Glutamatergic neuron (in vitro differentiated cells): ENCODE data around the gene RASL12. TPM values are rescaled to one million over a fixed set of nuclear protein-coding genes. Genes with fewer than 3 reads are reported as not detected.

Experiments
- DNase-seq: peaks from one replicate; pipeline ENCODE4 v3.0.0; 2022
- H3K27ac Mint-ChIP-seq: one replicate; pipeline ENCODE4 v1.8.0; 2020; ENCODE audit warnings: mild to moderate bottlenecking, mixed read lengths, inconsistent platforms; ENCODE audit not compliant: unreplicated experiment
- H3K27me3 Mint-ChIP-seq: one replicate; pipeline ENCODE4 v1.8.0; 2020; ENCODE audit warnings: mild to moderate bottlenecking, moderate library complexity, mixed read lengths, inconsistent platforms; ENCODE audit not compliant: unreplicated experiment
- H3K36me3 Mint-ChIP-seq: one replicate; pipeline ENCODE4 v1.8.0; 2020; ENCODE audit warnings: mild to moderate bottlenecking, mixed read lengths, inconsistent platforms; ENCODE audit not compliant: unreplicated experiment
- H3K4me1 Mint-ChIP-seq: one replicate; pipeline ENCODE4 v1.8.0; 2020; ENCODE audit warnings: mild to moderate bottlenecking, low read depth, mixed read lengths, inconsistent platforms; ENCODE audit not compliant: unreplicated experiment
- H3K4me3 Mint-ChIP-seq: one replicate; pipeline ENCODE4 v1.8.0; 2020; ENCODE audit warnings: mild to moderate bottlenecking, mixed read lengths, inconsistent platforms; ENCODE audit not compliant: unreplicated experiment
- H3K9me3 Mint-ChIP-seq: one replicate; pipeline ENCODE4 v1.8.0; 2020; ENCODE audit warnings: mild to moderate bottlenecking, moderate library complexity, mixed read lengths, inconsistent platforms; ENCODE audit not compliant: unreplicated experiment
- CTCF ChIP-seq: fragments of 200-600 bp; sonication (generic); IDR thresholded peaks from one replicate; pipeline ENCODE4 v1.5.0; 2021; ENCODE audit not compliant: partially characterized antibody, unreplicated experiment
- total RNA-seq: library from RNA; stranded (reverse); fragmentation: NEBNext Ultra II Directional; extraction: Animal tissue kit (Norgen Biotek cat#: 25700); gene quantifications from one replicate; pipeline ENCODE4 v1.2.1, GENCODE V29; 2021; ENCODE audit not compliant: unreplicated experiment

Gene RASL12
- total RNA-seq, 1 donor from 2014 or later, result 0.44 TPM

DNA sequence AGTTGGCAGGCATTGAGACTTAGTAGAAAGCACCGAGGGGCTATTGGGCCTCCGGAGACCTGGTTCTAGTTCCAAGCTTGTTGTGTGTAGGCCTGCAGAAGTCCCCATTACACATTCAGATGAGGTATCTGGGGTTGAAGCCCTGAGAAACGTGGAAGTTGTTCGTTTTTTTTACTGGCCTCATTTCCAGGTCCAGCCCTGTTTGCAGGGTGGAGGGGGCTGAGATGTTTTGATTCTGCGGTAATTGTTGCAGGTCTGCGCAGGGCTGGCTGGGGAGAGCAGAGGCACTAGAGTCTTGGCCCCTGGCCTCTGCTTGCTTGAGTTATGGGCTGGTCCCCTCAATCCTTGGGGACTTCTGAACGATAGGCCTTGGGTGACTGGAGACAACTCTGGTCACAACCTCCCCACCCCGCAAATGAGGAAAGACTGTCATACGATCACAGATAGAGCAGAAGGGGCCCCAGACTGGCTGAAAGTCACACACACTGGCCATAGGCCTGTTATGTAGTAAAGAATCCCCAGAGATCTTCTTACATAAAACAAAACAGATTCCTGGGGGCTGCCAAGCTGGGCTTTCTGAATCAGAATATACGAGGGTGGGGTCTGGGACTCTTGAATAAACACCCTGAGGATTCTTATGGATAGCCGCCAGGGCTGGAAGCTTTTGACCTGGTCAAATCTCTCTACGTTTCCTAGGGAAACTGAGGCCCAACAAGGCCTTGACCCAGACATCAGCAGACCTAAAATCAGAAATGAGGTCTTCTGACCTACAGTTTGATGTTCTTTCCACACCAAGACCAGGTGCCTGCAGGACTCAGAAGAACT, 24.4 kb upstream of the RASL12 start:
- peaks cover 3% of the 10 kb centered on the region for H3K9me3 Mint-ChIP-seq
- no peak for DNase-seq
- no peak overlapping the region for H3K27ac Mint-ChIP-seq

GRCh38 chr15:65089206-65089824, 21.5 kb upstream of the RASL12 start:
- DNase-seq, result no peak
- H3K4me3 Mint-ChIP-seq, result no peak overlapping the region
- no peak for TF ChIP-seq CTCF
- H3K27me3 Mint-ChIP-seq, result no peaks in the 10 kb centered on the region
- H3K9me3 Mint-ChIP-seq, result peaks cover 5% of the 10 kb centered on the region
- H3K4me1 Mint-ChIP-seq, result peaks cover 14% of the 10 kb centered on the region
- no peak overlapping the region for H3K27ac Mint-ChIP-seq
- H3K36me3 Mint-ChIP-seq, result no peaks in the 10 kb centered on the region

More for the DNA sequence above, 24.4 kb upstream of the RASL12 start:
- Mint-ChIP-seq H3K36me3 (no peaks in the 10 kb centered on the region), H3K4me3 (no peak overlapping the region), H3K27me3 (no peaks in the 10 kb centered on the region), H3K4me1 (peaks cover 6% of the 10 kb centered on the region)
- TF ChIP-seq CTCF, result no peak

DNA sequence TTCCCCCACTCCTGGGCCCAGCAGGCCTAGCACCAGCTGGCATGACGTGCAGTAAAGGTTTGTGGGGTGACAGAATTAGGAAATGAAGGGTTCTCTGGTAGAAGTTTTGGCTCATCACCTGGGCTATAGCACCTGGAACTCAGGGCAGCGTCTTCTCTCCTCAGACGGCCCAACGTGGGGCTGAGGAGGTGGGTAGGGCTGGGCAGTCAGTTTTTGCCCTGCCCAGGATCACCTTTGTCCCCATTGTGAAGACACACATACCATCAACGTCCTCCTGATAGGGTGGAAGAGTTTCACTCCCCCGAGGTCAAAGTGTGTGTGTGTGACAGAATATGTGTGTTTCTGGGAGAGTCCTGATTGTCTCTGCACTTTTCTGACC, 20.8 kb upstream of the RASL12 start:
- Mint-ChIP-seq H3K27me3 (peaks cover 4% of the 10 kb centered on the region), H3K27ac (no peak overlapping the region), H3K9me3 (peaks cover 7% of the 10 kb centered on the region), H3K36me3 (no peaks in the 10 kb centered on the region), H3K4me3 (no peak overlapping the region), H3K4me1 (peaks cover 19% of the 10 kb centered on the region)
- no peak for TF ChIP-seq CTCF
- no peak for DNase-seq

- DNase-seq, result no peak
- TF ChIP-seq CTCF, result no peak
- no peaks in the 10 kb centered on the region for H3K36me3 Mint-ChIP-seq
- peaks cover 24% of the 10 kb centered on the region for H3K4me1 Mint-ChIP-seq
- H3K9me3 Mint-ChIP-seq, result peaks cover 6% of the 10 kb centered on the region
- H3K27me3 Mint-ChIP-seq, result peaks cover 4% of the 10 kb centered on the region
- H3K27ac Mint-ChIP-seq, result no peak overlapping the region
- no peak overlapping the region for H3K4me3 Mint-ChIP-seq
These were observed 20.3 kb upstream of the RASL12 start for GRCh38 chr15:65087873-65088642.
